Transverse colon (tissue), 3 donors: ENCODE data around the gene NDUFA3.

Experiments used
- CTCF ChIP-seq, 5 experiments: fragments of 200-600 bp in 3 of 5; fragments of 450-650 bp in 2 of 5; sonication (generic) in 3 of 5; IDR thresholded peaks; 1 replicate in 2 of 5; 2 replicates in 3 of 5; pipeline ENCODE4 v1.5.1; 2016 to 2017; ENCODE audit warnings: antibody characterized with exemption in 5 of 5, inconsistent platforms in 3 of 5, mild to moderate bottlenecking in 2 of 5, moderate library complexity in 1 of 5
- EP300 ChIP-seq: sonication (generic); formaldehyde crosslinking; IDR thresholded peaks from one replicate; pipeline ENCODE4 v1.6.1; 2017; ENCODE audit warnings: antibody characterized with exemption, low read depth

DNA sequence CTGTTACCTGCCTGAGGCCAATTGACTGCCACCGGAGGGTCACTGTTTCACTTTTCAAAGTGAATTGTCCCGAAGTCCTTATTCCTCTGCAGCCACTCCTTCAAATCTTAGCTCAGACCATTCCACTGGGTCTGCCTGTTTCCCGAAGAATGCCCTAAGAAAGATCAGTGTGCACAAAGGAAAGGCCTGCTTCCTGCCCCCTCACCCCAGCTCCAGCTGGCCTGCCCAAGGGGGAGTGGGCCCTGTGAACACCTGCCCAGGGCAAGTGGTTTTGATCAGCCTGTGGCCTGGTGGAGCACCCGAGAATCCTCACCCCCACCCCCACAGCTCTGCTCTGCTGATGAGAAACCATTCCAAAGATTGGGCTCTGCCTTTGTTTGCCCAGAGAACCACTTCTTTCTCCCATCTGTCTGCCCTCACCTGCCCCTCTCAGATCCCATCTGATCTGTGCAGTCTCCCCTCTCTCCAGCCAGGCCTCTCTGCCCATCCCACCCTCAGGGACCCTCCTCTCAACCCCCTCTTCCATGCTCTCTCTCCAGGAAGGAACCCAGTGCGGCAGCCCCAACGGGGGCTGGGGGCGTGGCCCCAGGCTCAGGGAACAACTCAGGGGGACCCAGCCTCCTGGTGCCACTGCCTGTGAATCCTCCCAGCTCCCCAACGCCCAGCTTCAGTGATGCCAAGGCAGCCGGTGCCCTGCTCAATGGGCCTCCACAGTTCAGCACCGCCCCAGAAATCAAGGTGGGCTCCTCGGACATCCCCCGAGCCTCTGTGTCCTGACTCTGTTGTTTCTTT is 46.6 kb downstream of the NDUFA3 start:
- no peak for TF ChIP-seq CTCF (IDR thresholded peaks at IDR 0.05)
- TF ChIP-seq EP300: no peak
